Transverse colon (tissue), 4 donors: ENCODE results near the gene ABHD6. TPM values are rescaled to one million over a fixed set of nuclear protein-coding genes. Genes with fewer than 3 reads are reported as not detected.
A peak's percentile ranks its signal among the peaks of the same experiment; 100 is the strongest.

Experiments
- DNase-seq: peaks from one replicate; pipeline ENCODE4 v3.0.0-alpha.2; 2019
- H3K27ac ChIP-seq, 4 donors: fragments of 200-600 bp; sonication (generic); 2 replicates each; pipeline ENCODE4 v1.5.1; 2016 to 2018; ENCODE audit warnings: inconsistent platforms in 4 of 4
- H3K27me3 ChIP-seq: fragments of 200-600 bp; sonication (generic); 2 replicates; pipeline ENCODE4 v1.5.1; 2017; ENCODE audit warnings: inconsistent platforms
- H3K36me3 ChIP-seq, 4 donors: fragments of 200-600 bp; sonication (generic); 2 replicates each; pipeline ENCODE4 v1.5.1; 2017 to 2019; ENCODE audit warnings: inconsistent platforms in 4 of 4
- H3K4me1 ChIP-seq, 4 donors: fragments of 200-600 bp; sonication (generic); 2 replicates each; pipeline ENCODE4 v1.5.1; 2017 to 2020; ENCODE audit warnings: inconsistent platforms in 4 of 4
- H3K4me3 ChIP-seq, 4 donors: fragments of 200-600 bp; sonication (generic); 1 replicate in 1 of 4; 2 replicates in 3 of 4; pipeline versions ENCODE4 v1.5.1 to v1.6.1; 2017 to 2019; ENCODE audit warnings: inconsistent platforms in 4 of 4
- H3K9me3 ChIP-seq, 2 donors: fragments of 200-600 bp; sonication (generic); 2 replicates each; pipeline ENCODE4 v1.5.1; 2017 to 2019; ENCODE audit warnings: inconsistent platforms in 2 of 2
- CTCF ChIP-seq, 5 experiments: fragments of 200-600 bp in 3 of 5; fragments of 450-650 bp in 2 of 5; sonication (generic) in 3 of 5; IDR thresholded peaks; 1 replicate in 2 of 5; 2 replicates in 3 of 5; pipeline ENCODE4 v1.5.1; 2016 to 2017; ENCODE audit warnings: antibody characterized with exemption in 5 of 5, inconsistent platforms in 3 of 5, mild to moderate bottlenecking in 2 of 5, moderate library complexity in 1 of 5
- EP300 ChIP-seq: sonication (generic); formaldehyde crosslinking; IDR thresholded peaks from one replicate; pipeline ENCODE4 v1.6.1; 2017; ENCODE audit warnings: antibody characterized with exemption, low read depth
- POLR2A ChIP-seq: fragments of 450-650 bp; IDR thresholded peaks from one replicate; pipeline ENCODE4 v1.6.1; 2016; ENCODE audit warnings: antibody characterized with exemption, mild to moderate bottlenecking, moderate library complexity
- POLR2AphosphoS5 ChIP-seq, 3 donors: sonication (generic); formaldehyde crosslinking; IDR thresholded peaks; one replicate each; pipeline ENCODE4 v1.6.1; 2016; ENCODE audit warnings: antibody characterized with exemption in 3 of 3
- WGBS, 2 donors: methylation state at CpG; one replicate each; pipeline ENCODE4 v1.1.5; 2018; ENCODE audit warnings: low coverage in 1 of 2; 5-methylcytosine and 5-hydroxymethylcytosine counted together
- in situ Hi-C, 4 donors: fragments of 200-750 bp; cut with MboI; loops; one replicate each; pipeline versions ENCODE4 v1.15.0 to v1.15.1; 2017; ENCODE audit warnings: low sequenced_read_pairs in 3 of 4, low pct_ligation_motif_present in 1 of 4, low pct_unique_long_range_greater_than_20kb in 1 of 4
- intact Hi-C: fragments of 100-400 bp; cut with DNase I; formaldehyde crosslinking; loops from one replicate; pipeline ENCODE4 v1.15.1; 2023; ENCODE audit warnings: low total_unique reads
- total RNA-seq, 4 donors: library from RNA; depleted of rRNA; stranded (reverse); fragments of >200 nt; gene quantifications; one replicate each; pipeline ENCODE4 v1.1.0, GENCODE V29; 2016

The ABHD6 gene, protein sequence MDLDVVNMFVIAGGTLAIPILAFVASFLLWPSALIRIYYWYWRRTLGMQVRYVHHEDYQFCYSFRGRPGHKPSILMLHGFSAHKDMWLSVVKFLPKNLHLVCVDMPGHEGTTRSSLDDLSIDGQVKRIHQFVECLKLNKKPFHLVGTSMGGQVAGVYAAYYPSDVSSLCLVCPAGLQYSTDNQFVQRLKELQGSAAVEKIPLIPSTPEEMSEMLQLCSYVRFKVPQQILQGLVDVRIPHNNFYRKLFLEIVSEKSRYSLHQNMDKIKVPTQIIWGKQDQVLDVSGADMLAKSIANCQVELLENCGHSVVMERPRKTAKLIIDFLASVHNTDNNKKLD
- 10 to 100 TPM in 3 of 4 donors, 1 to 10 TPM in 1; 5.2 to 68.1 (median 32.0) TPM for total RNA-seq

- in situ Hi-C loops (no loop called here), intact Hi-C loops (loop anchor here (5.0 kb wide), 1 partner anchor 70 kb away; the partner anchor contains the start of genes HTD2 and RPP14)
Measured at GRCh38 chr3:58237238-58237940, at the start of gene ABHD6. ABHD6 (plus strand) TSS chr3:58237792; CDS start chr3:58256587, 18,795 bp downstream.

DNA sequence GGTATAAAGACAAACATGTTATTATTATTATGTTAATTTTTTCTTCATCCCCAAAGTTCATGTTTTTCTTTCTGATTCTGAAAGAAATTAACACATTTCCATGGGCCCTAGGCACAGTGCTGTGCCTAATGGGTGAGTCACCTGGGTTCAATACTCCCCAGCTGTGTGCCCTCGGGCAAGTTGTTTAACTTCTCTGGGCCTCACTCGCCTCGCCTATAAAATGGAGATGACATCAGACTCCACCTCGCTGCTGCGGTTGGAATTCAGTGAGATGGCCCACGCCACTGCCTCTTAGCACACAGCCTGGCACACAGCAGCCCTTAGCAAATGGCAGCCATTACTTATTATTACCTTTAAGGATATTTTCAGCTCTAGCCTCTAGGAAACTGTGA is 49.4 kb upstream of the ABHD6 start:
- Histone ChIP-seq H3K9me3 (no peaks in the 10 kb centered on the region), H3K4me1 (peaks cover 0 to 7% (median 0%) of the 10 kb centered on the region in 4 donors), H3K4me3 (no peak overlapping the region), H3K27me3 (no peaks in the 10 kb centered on the region), H3K36me3 (no peaks in the 10 kb centered on the region), H3K27ac (no peak overlapping the region)
- intact Hi-C loops, result no loop called here
- no peak for DNase-seq
- 53% methylated on average over 6 of the region's 6 CpGs; no CpG with 5 or more reads in 1 of the 2 donors for whole genome bisulfite sequencing, 2 donors
- in situ Hi-C loops, result loop anchor here in 3 of 4 donors (5.0 to 25.0 kb wide), 3 partner anchors 114 to 337 kb away; no protein-coding TSS in a partner anchor
- TF ChIP-seq EP300 (no peak), POLR2AphosphoS5 (IDR thresholded peaks at IDR 0.05) (no peak), POLR2A (no peak), CTCF (IDR thresholded peaks at IDR 0.05) (no peak)

More at GRCh38 chr3:58237238-58237940, at the start of gene ABHD6:
- Histone ChIP-seq H3K4me1 (peaks cover 0 to 28% (median 21%) of the 10 kb centered on the region in 4 donors), H3K4me3 (peak within 1 kb of the TSS; percentile 61 to 90 (median 82)), H3K27ac (peak within 1 kb of the TSS; percentile 89 to 91 (median 90)), H3K27me3 (no peaks in the 10 kb centered on the region), H3K36me3 (no peaks in the 10 kb centered on the region), H3K9me3 (no peaks in the 10 kb centered on the region)
- 1% methylated on average over 65 of the region's 77 CpGs; no CpG with 5 or more reads in 1 of the 2 donors for WGBS, 2 donors
- DNase-seq, result peak; percentile 82
- TF ChIP-seq EP300 (no peak), POLR2A (no peak), POLR2AphosphoS5 (IDR thresholded peaks at IDR 0.05) (peak in 2 of 3 donors; percentile 19 to 42), CTCF (IDR thresholded peaks at IDR 0.05) (peak in 2 of 5 experiments; percentile 4 to 18)

GRCh38 chr3:58188921-58189451 is 48.6 kb upstream of the ABHD6 start:
- WGBS, 2 donors, result 50 to 74% methylated on average over 1 to 10 of the region's 10 CpGs
- intact Hi-C loops (no loop called here), in situ Hi-C loops (loop anchor here in 3 of 4 donors (5.0 to 25.0 kb wide), 3 partner anchors 113 to 336 kb away; no protein-coding TSS in a partner anchor)
- Histone ChIP-seq H3K27ac (no peak overlapping the region), H3K4me1 (peaks cover 0 to 7% (median 0%) of the 10 kb centered on the region in 4 donors), H3K9me3 (no peaks in the 10 kb centered on the region), H3K36me3 (no peaks in the 10 kb centered on the region), H3K27me3 (no peaks in the 10 kb centered on the region), H3K4me3 (no peak overlapping the region)
- DNase-seq, result no peak
- TF ChIP-seq POLR2AphosphoS5 (IDR thresholded peaks at IDR 0.05), result no peak
- TF ChIP-seq CTCF (IDR thresholded peaks at IDR 0.05), result no peak
- no peak for TF ChIP-seq EP300
- TF ChIP-seq POLR2A, result no peak

DNA sequence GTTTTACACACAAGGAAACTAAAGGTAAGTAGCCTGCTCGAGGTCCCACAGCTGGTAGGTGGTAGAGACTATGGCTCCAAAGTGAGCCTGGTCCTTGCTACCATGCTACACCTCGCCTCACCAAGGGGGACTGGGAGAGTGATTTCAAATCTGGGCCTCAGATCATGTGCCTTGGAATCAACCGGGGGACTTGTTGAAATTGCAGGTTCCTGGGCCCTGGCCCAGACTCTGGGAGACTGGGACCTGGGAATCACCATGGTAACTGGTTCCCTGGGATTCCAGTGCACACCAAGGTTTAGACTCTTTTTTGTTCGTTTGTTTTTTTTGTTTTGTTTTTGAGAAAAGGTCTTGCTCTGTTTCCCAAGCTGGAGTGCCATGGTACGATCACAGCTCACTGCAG is 47.9 kb upstream of the ABHD6 start:
- Histone ChIP-seq H3K27ac (no peak overlapping the region), H3K4me1 (peaks cover 0 to 7% (median 0%) of the 10 kb centered on the region in 4 donors), H3K9me3 (no peaks in the 10 kb centered on the region), H3K4me3 (no peak overlapping the region), H3K36me3 (no peaks in the 10 kb centered on the region), H3K27me3 (no peaks in the 10 kb centered on the region)
- in situ Hi-C loops, result loop anchor here in 3 of 4 donors (5.0 to 25.0 kb wide), 3 partner anchors 113 to 335 kb away; no protein-coding TSS in a partner anchor
- TF ChIP-seq POLR2A (no peak), POLR2AphosphoS5 (IDR thresholded peaks at IDR 0.05) (no peak), CTCF (IDR thresholded peaks at IDR 0.05) (no peak), EP300 (no peak)
- no peak for DNase-seq
- WGBS, 2 donors, result 73 to 79% methylated on average over 2 to 5 of the region's 5 CpGs
- intact Hi-C loops, result no loop called here
